ENCODE measurements around the gene CZIB.

The CZIB gene

GRCh38 chr1:53220171-53220961, at the start of gene CZIB:
Gene CZIB, minus strand, starts transcription at chr1:53220634. Its CDS starts 59 bp downstream, at chr1:53220575.
- DNase-seq (ENCODE audit: low read depth): peak; percentile 76

- no peak for DNase-seq (ENCODE audit: low read depth)
Observed at GRCh38 chr1:53270107-53270506, 49.7 kb upstream of the CZIB start.

- no peak for DNase-seq (ENCODE audit: low read depth)
Observed at GRCh38 chr1:53267761-53268160, 47.3 kb upstream of the CZIB start.

- no peak for DNase-seq (ENCODE audit: low read depth)
Observed at GRCh38 chr1:53266038-53266437, 45.6 kb upstream of the CZIB start.

- no peak for DNase-seq (ENCODE audit: low read depth)
Observed at GRCh38 chr1:53265581-53265980, 45.1 kb upstream of the CZIB start.

GRCh38 chr1:53264048-53264447, 43.6 kb upstream of the CZIB start:
- no peak for DNase-seq (ENCODE audit: low read depth)

GRCh38 chr1:53262000-53262399, 41.6 kb upstream of the CZIB start:
- no peak for DNase-seq (ENCODE audit: low read depth)

GRCh38 chr1:53260631-53261247, 40.3 kb upstream of the CZIB start:
- DNase-seq (ENCODE audit: low read depth): no peak

- no peak for DNase-seq (ENCODE audit: low read depth)
Observed at GRCh38 chr1:53259932-53260331, 39.5 kb upstream of the CZIB start.

GRCh38 chr1:53258216-53258615, 37.8 kb upstream of the CZIB start:
- no peak for DNase-seq (ENCODE audit: low read depth)

GRCh38 chr1:53257454-53258081, 37.1 kb upstream of the CZIB start:
- no peak for DNase-seq (ENCODE audit: low read depth)

- DNase-seq (ENCODE audit: low read depth): no peak
Observed at GRCh38 chr1:53256511-53257453, 36.3 kb upstream of the CZIB start.

GRCh38 chr1:53255031-53255430, 34.6 kb upstream of the CZIB start:
- no peak for DNase-seq (ENCODE audit: low read depth)

- DNase-seq (ENCODE audit: low read depth): no peak
Observed at GRCh38 chr1:53254011-53254640, 33.7 kb upstream of the CZIB start.

GRCh38 chr1:53250325-53250724, 29.9 kb upstream of the CZIB start:
- DNase-seq (ENCODE audit: low read depth): no peak

GRCh38 chr1:53249706-53250105, 29.3 kb upstream of the CZIB start:
- no peak for DNase-seq (ENCODE audit: low read depth)

- no peak for DNase-seq (ENCODE audit: low read depth)
Observed at GRCh38 chr1:53246261-53247134, 26.1 kb upstream of the CZIB start.

- DNase-seq (ENCODE audit: low read depth): no peak
Observed at GRCh38 chr1:53244141-53244540, 23.7 kb upstream of the CZIB start.

GRCh38 chr1:53242381-53242780, 21.9 kb upstream of the CZIB start:
- no peak for DNase-seq (ENCODE audit: low read depth)

- no peak for DNase-seq (ENCODE audit: low read depth)
Observed at GRCh38 chr1:53241828-53242227, 21.4 kb upstream of the CZIB start.
